Mesenchymal stem cell (in vitro differentiated cells and primary cell): ENCODE measurements around the gene COX18. TPM values are rescaled to one million over a fixed set of nuclear protein-coding genes. Genes with fewer than 3 reads are reported as not detected.

Experiments
- DNase-seq: peaks from one replicate; pipeline ENCODE4 v3.0.0-alpha.2; 2013
- H2AFZ ChIP-seq: one replicate; pipeline ENCODE4 v1.6.1; 2013; ENCODE audit warnings: low read depth, mild to moderate bottlenecking, control low read depth, inconsistent platforms, low read length, moderate library complexity
- H2AK5ac ChIP-seq: 2 replicates; pipeline ENCODE4 v1.6.1; 2013; ENCODE audit warnings: low read length, moderate library complexity, mild to moderate bottlenecking, inconsistent platforms; ENCODE audit not compliant: severe bottlenecking
- H2BK120ac ChIP-seq: one replicate; pipeline ENCODE4 v1.6.1; 2013; ENCODE audit warnings: low read depth, mild to moderate bottlenecking, inconsistent platforms, low read length, moderate library complexity
- H2BK12ac ChIP-seq, 2 experiments: one replicate each; pipeline ENCODE4 v1.6.1; 2013; ENCODE audit warnings: inconsistent platforms in 2 of 2, low read length in 2 of 2, mild to moderate bottlenecking in 2 of 2, moderate library complexity in 2 of 2, control low read depth in 1 of 2
- H2BK15ac ChIP-seq: one replicate; pipeline ENCODE4 v1.6.1; 2013; ENCODE audit warnings: mild to moderate bottlenecking, low read depth, inconsistent platforms; ENCODE audit not compliant: poor library complexity, severe bottlenecking
- H2BK5ac ChIP-seq: 2 replicates; pipeline ENCODE4 v1.6.1; 2013; ENCODE audit warnings: low read depth, mild to moderate bottlenecking, low read length, control low read depth, inconsistent platforms; ENCODE audit not compliant: poor library complexity, severe bottlenecking
- H3K14ac ChIP-seq, 2 experiments: one replicate each; pipeline ENCODE4 v1.6.1; 2013; ENCODE audit warnings: inconsistent platforms in 2 of 2, low read length in 2 of 2, control low read depth in 1 of 2, mild to moderate bottlenecking in 1 of 2, moderate library complexity in 1 of 2
- H3K18ac ChIP-seq, 2 experiments: one replicate each; pipeline ENCODE4 v1.6.1; 2013; ENCODE audit warnings: inconsistent platforms in 2 of 2, low read length in 2 of 2, control low read depth in 1 of 2, low read depth in 1 of 2, mild to moderate bottlenecking in 1 of 2
- H3K23ac ChIP-seq, 2 experiments: one replicate each; pipeline ENCODE4 v1.6.1; 2013; ENCODE audit warnings: inconsistent platforms in 2 of 2, low read length in 2 of 2, mild to moderate bottlenecking in 2 of 2, moderate library complexity in 2 of 2, control low read depth in 1 of 2
- H3K27ac ChIP-seq: 2 replicates; pipeline ENCODE4 v1.5.1; 2013; ENCODE audit warnings: mild to moderate bottlenecking, moderate library complexity, low read length, control low read depth, inconsistent platforms; ENCODE audit not compliant: poor library complexity, severe bottlenecking
- H3K27me3 ChIP-seq, 2 experiments: 2 replicates each; pipeline versions ENCODE4 v1.6.1 to v1.7.0; 2013; ENCODE audit warnings: low read length in 2 of 2, mild to moderate bottlenecking in 2 of 2, moderate library complexity in 2 of 2, control low read depth in 1 of 2, inconsistent platforms in 1 of 2; ENCODE audit not compliant: control insufficient read depth in 1 of 2, insufficient read depth in 1 of 2
- H3K36me3 ChIP-seq, 2 experiments: 2 replicates each; pipeline versions ENCODE4 v1.6.1 to v1.7.0; 2013; ENCODE audit warnings: low read length in 2 of 2, control low read depth in 1 of 2, inconsistent platforms in 1 of 2, low read depth in 1 of 2, mild to moderate bottlenecking in 1 of 2; ENCODE audit not compliant: insufficient read depth in 2 of 2, control insufficient read depth in 1 of 2
- H3K4ac ChIP-seq, 2 experiments: one replicate each; pipeline ENCODE4 v1.6.1; 2013; ENCODE audit warnings: inconsistent platforms in 2 of 2, low read length in 2 of 2, mild to moderate bottlenecking in 2 of 2, moderate library complexity in 2 of 2, control low read depth in 1 of 2, low read depth in 1 of 2
- H3K4me1 ChIP-seq: 2 replicates; pipeline ENCODE4 v1.6.1; 2013; ENCODE audit warnings: low read depth, low read length, control low read depth; ENCODE audit not compliant: control insufficient read depth, insufficient read depth
- H3K4me2 ChIP-seq: 2 replicates; pipeline ENCODE4 v1.6.1; 2013; ENCODE audit warnings: low read length, mild to moderate bottlenecking, inconsistent platforms; ENCODE audit not compliant: poor library complexity, severe bottlenecking
- H3K4me3 ChIP-seq, 2 experiments: 2 replicates each; pipeline versions ENCODE4 v1.5.1 to v1.7.0; 2013; ENCODE audit warnings: low read length in 2 of 2, mild to moderate bottlenecking in 2 of 2, control low read depth in 1 of 2, low read depth in 1 of 2; ENCODE audit not compliant: insufficient read depth in 1 of 2
- H3K79me1 ChIP-seq: replicated peaks from 2 replicates; pipeline ENCODE4 v1.6.1; 2013; ENCODE audit warnings: mild to moderate bottlenecking, control low read depth, low read length, inconsistent platforms; ENCODE audit not compliant: poor library complexity, severe bottlenecking
- H3K9ac ChIP-seq: 2 replicates; pipeline ENCODE4 v1.7.0; 2013; ENCODE audit warnings: mild to moderate bottlenecking, low read length, moderate library complexity
- H3K9me3 ChIP-seq: 2 replicates; pipeline ENCODE4 v1.7.0; 2013; ENCODE audit warnings: mild to moderate bottlenecking, low read length; ENCODE audit not compliant: control insufficient read depth
- H4K8ac ChIP-seq: one replicate; pipeline ENCODE4 v1.6.1; 2013; ENCODE audit warnings: inconsistent platforms, mild to moderate bottlenecking, low read length, moderate library complexity
- H4K91ac ChIP-seq: one replicate; pipeline ENCODE4 v1.6.1; 2013; ENCODE audit warnings: mild to moderate bottlenecking, low read length, inconsistent platforms
- WGBS: methylation state at CpG from one replicate; pipeline ENCODE4 v1.1.7; 2013; ENCODE audit warnings: mixed read lengths; 5-methylcytosine and 5-hydroxymethylcytosine counted together
- small RNA-seq: library from polyadenylated mRNA; stranded (forward); fragments of <200 nt; extraction: miRNeasy Mini kit (QIAGEN cat#:217004); gene quantifications from one replicate; pipeline ENCODE3, GENCODE V24; 2013; ENCODE audit warnings: low read depth

The COX18 gene

DNA sequence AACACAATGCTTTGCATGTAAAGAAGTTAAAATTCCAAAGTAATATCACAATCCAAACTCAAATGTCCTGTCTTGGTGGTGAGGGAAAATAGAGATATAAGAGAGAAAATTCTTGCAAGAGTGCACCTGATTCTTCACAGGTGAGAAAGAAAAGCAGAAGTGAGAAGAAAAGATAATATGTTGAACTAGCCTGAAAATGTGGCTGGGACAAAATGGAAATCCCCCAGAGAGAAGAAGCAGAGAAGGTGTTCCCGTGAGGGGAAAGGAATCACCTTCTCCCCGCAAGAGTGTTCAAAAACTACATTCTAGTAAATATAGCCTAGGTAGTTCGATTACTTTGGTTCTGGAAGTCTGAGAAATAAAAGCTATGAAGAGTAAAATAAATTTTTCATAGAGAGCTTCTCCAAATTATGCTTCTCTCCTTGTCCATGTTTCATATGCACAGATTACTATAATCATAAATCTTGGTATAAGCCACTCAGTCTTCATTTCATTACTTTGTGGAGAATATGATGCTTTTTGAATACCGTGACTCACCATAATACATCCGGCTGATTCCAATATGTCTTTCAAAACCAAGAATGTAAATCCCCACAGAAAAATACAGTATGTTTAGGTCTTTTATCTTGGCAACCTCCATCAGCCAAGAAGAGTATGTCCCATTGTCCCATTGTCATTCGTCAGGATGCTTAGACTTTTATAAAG is 63.1 kb downstream of the COX18 start:
- no peak overlapping the region for H2BK5ac ChIP-seq
- no peaks in the 10 kb centered on the region for H3K79me1 ChIP-seq
- H3K36me3 ChIP-seq = no peaks in the 10 kb centered on the region
- H4K8ac ChIP-seq = no peak overlapping the region
- peaks cover 0 to 3% of the 10 kb centered on the region in 2 experiments for H3K27me3 ChIP-seq
- no peak overlapping the region for H2AK5ac ChIP-seq
- DNase-seq = no peak
- H3K4me3 ChIP-seq = no peak overlapping the region
- no peak overlapping the region for H3K4me2 ChIP-seq
- no peaks in the 10 kb centered on the region for H3K9me3 ChIP-seq
- H2BK120ac ChIP-seq = no peak overlapping the region
- 100% methylated on average over 2 of the region's 6 CpGs for WGBS
- H2AFZ ChIP-seq = no peak overlapping the region
- no peak overlapping the region for H3K14ac ChIP-seq
- H3K27ac ChIP-seq = no peak overlapping the region
- H2BK15ac ChIP-seq = no peak overlapping the region
- H2BK12ac ChIP-seq = no peak overlapping the region
- H3K9ac ChIP-seq = no peak overlapping the region
- H3K23ac ChIP-seq = no peak overlapping the region
- H3K4ac ChIP-seq = no peak overlapping the region
- no peak overlapping the region for H3K18ac ChIP-seq
- no peaks in the 10 kb centered on the region for H3K4me1 ChIP-seq
- no peak overlapping the region for H4K91ac ChIP-seq

DNA sequence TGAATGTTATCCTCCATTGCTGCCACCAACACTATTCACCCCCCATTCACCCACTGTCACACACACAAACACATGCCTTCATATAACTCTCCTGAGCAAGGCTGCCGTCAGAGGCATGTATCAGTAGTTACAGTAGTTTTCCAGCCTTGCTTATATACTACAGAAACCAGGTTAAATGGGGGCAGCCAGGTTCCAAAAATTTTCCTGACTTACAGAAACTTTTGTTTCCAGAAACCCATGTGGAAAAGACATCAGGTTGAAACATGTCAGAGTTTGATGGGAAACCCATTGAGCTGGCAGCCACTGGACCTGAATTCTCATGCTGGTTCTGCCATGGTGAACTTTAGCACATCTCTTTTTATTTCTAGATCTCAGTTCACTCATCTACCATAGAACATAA is 64.0 kb downstream of the COX18 start:
- no peak overlapping the region for H2AK5ac ChIP-seq

More for the DNA sequence above, 64.0 kb downstream of the COX18 start:
- Histone ChIP-seq H2BK5ac (no peak overlapping the region), H3K23ac (no peak overlapping the region), H3K4me3 (no peak overlapping the region), H4K8ac (no peak overlapping the region), H3K9me3 (no peaks in the 10 kb centered on the region), H3K27ac (no peak overlapping the region), H4K91ac (no peak overlapping the region), H3K9ac (no peak overlapping the region), H2AFZ (no peak overlapping the region), H3K18ac (no peak overlapping the region), H2BK12ac (no peak overlapping the region), H3K4me1 (no peaks in the 10 kb centered on the region), H3K27me3 (peaks cover 0 to 3% of the 10 kb centered on the region in 2 experiments), H3K4me2 (no peak overlapping the region), H3K4ac (no peak overlapping the region), H3K36me3 (no peaks in the 10 kb centered on the region), H3K79me1 (no peaks in the 10 kb centered on the region), H2BK15ac (no peak overlapping the region), H2BK120ac (no peak overlapping the region), H3K14ac (no peak overlapping the region)
- DNase-seq = no peak
- WGBS = 88% methylated on average over 1 of the region's 1 CpG

Small RNAs within 50 kb of the gene (small RNA-seq; reads per million reads assigned to genes)
- gene RNU6ATAC5P = not detected
